NCI-H2227 treated with DMSO at 0.1 percent for 48 hours (cell line): ENCODE data around the gene MARF1.
"Not testable (repeated sequence)": the region's sequence is repeated elsewhere in the genome, so short reads cannot be mapped to it uniquely, and the experiment has no call there.

Experiments used
- DNase-seq: peaks from one replicate; lab custom pipeline; 2025; lab: John Stamatoyannopoulos, UW

Gene MARF1, protein sequence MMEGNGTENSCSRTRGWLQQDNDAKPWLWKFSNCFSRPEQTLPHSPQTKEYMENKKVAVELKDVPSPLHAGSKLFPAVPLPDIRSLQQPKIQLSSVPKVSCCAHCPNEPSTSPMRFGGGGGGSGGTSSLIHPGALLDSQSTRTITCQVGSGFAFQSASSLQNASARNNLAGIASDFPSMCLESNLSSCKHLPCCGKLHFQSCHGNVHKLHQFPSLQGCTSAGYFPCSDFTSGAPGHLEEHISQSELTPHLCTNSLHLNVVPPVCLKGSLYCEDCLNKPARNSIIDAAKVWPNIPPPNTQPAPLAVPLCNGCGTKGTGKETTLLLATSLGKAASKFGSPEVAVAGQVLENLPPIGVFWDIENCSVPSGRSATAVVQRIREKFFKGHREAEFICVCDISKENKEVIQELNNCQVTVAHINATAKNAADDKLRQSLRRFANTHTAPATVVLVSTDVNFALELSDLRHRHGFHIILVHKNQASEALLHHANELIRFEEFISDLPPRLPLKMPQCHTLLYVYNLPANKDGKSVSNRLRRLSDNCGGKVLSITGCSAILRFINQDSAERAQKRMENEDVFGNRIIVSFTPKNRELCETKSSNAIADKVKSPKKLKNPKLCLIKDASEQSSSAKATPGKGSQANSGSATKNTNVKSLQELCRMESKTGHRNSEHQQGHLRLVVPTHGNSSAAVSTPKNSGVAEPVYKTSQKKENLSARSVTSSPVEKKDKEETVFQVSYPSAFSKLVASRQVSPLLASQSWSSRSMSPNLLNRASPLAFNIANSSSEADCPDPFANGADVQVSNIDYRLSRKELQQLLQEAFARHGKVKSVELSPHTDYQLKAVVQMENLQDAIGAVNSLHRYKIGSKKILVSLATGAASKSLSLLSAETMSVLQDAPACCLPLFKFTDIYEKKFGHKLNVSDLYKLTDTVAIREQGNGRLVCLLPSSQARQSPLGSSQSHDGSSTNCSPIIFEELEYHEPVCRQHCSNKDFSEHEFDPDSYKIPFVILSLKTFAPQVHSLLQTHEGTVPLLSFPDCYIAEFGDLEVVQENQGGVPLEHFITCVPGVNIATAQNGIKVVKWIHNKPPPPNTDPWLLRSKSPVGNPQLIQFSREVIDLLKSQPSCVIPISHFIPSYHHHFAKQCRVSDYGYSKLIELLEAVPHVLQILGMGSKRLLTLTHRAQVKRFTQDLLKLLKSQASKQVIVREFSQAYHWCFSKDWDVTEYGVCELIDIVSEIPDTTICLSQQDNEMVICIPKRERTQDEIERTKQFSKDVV (N-terminal part only)

DNA sequence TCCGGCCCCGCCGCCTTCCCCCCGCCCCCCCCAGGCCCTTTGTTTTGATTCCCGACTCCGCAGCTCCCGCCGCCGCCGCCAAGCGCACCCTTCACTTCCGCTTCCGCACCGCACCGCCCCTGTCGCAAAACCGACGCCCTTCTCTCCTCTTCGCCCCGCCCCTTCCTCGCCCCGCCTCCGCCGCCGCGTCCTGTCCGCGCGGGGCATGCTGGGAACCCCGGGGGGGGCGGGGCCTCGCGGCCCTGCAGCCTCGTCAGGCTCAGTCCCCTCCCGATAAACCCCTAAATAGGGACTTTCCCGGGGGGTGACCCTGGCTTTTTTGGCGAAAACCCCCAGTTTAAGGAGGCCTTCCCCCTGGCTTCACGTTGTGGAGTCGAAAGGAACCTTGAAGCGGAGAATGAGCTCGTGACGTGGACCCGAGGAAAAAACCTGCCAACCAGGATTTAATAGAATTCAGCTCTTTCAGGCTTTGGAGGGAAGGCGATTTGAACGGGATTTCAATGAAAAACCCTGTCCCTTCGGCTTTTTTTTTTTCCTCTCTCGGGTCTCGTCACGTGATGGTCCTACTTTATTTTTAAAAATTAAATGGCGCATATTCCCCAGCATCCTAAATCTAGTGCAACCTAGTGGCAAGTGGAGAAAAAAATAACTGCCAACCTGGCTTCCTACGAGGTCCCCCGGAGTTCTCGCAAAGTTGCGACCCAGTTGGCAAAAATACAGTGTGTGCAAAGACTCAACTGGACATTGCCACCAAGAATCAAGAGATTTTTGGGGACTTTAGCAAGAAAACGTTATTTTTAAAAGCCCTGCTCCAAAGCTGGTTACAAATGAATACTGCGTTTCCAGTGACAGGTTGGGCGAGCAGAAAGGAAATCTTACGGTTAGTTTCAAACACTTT is at the start of gene MARF1:
Gene MARF1, minus strand, starts transcription at position 107 of the 898 bp plus-strand sequence. CDS start 3,921 bp downstream, outside the sequence.
- peak; percentile 95 for DNase-seq

DNA sequence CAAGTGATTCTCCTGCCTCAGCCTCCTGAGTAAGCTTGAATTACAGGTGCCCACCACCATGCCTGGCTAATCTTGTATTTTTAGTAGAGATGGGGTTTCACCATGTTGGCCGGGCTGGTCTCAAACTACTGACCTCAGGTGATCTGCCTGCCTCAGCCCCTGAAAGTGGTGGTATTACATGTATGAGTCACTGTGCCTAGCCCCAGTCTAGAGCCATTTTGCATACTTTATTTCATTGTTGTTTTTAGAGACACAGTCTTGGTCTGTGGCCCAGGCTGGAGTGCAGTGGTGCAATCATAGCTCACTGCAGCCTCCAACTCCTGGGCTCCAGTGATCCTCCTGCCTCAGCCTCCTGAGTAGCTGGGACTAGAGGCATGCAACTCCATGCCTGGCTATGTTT is 49.6 kb upstream of the MARF1 start:
- not testable (repeated sequence) for DNase-seq

DNA sequence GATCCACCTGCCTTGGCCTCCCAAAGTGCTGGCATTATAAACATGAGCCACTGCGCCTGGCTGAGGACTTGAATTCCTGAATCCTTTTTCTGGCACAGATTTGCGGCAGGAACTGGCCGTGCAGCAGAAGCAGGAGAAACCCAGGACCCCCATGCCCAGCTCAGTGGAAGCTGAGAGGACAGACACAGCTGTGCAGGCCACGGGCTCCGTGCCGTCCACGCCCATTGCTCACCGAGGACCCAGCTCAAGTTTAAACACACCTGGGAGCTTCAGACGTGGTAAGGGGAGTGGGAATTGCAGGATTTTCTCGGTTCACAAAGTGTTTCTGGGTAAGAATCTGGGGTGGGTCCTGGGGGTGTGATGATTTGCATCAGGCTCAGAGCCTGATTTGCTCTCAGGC is 48.1 kb upstream of the MARF1 start:
- no peak for DNase-seq

DNA sequence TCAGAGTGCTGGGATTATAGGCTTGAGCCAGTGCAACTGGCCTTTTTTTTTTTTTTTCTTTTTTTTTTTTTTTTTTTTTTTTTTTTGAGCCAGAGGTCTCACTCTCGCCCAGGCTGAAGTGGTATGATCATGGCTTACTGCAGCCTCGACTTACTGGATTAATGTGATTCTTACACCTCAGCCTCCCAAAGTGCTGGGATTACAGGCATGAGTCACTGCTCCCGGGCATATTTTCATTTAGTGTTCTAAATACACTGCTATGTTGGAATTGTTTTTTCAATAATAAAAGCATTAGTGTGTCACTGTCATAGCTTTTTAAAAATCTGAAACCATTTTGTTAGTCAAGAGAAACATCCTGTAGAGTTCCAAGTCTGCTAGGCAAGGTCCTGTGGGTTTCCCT is 47.3 kb upstream of the MARF1 start:
- DNase-seq: no peak

DNA sequence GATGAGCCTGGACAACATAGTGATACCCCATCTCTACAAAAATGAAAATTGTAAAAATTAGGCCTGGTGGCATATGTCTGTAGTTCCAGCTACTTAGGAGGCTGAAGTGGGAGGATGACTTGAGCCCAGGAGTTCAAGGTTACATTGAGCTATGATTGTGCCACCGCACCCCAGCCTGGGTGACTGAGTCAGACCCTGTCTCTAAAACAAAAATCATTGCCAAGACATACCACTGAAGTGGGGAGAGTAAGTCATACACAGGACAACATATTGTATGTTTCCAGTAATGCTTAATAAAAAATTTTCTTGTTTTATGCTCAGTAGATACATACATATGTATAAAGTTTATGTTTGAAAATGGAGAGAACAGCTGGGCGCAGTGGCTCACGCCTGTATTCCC is 46.3 kb upstream of the MARF1 start:
- DNase-seq: no peak

DNA sequence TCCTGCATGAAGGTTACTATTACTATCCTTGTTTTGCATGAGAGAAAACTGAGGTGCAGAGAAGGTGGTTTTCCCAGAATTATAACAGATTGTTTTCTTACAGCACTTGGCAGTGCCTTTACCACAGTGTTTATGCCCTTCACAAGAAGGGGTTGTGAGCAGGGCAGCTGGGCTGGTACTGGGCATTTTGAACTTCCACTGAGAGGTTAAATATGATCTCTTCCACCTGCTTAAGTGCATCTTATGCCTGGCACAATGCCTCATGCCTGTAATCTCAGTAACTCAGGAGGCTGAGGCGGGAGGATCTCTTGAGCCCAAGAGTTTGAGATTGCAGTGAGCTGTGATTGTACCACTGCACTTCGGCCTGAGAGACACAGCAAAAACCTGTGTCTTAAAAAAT is 43.3 kb upstream of the MARF1 start:
- no peak for DNase-seq

DNA sequence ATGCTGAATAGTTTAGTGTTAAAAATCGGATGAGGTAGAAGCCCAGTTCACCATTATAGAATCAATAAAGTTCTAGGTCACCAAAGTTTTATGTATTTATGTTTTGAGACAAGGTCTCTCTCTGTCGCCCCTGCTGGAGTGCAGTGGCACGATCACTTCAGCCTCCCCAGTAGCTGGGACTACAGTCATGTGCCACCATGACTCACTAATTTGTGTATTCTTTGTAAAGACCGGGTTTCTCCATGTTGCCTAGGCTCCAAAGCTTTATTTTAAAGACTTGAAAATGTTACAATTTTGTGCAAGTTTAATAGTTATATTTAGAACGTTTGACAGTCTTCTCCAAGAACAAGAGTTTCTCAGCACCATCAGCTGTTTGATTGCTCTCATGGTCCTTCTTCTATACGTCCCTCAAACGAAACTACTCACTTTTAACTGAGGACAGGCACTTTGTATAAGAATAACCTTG is 39.2 kb upstream of the MARF1 start:
- no peak for DNase-seq

DNA sequence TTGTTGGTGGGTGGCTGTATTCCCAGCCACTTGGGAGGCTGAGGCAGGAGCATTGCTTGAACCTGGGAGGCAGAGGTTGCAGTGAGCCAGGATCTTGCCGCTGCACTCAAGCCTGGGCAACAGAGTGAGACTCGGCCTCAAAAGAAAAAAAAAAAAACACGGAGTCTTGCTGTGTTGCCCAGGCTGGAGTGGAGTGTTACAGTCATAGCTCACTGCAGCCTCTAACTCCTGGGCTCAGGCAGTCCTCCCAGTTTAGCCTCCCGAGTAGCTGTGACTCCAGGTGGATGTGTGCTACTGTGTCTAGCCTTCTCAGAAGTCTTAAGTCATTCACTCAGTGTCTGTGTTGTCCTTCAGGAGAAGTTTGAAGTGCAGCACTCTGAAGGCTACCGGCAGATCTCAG is 34.5 kb upstream of the MARF1 start:
- DNase-seq: no peak

DNA sequence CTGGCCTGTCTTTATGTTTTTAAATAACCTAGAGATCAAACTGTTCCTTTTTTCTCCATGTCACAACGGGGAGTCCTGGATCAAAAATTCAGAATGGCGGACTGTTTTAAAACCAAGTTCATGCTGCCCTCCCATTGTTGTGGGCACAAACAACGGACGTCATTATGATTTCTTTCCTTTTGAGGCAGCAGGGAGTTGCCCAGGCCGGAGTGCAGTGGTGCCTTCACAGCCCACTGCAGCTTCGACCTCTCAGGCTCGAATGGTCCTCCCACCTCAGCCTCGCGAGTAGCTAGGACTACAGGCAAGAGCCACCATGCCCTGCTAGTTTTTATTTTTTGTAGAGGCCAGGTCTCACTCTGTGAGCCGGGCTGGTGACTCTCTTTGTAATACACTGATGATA is 33.6 kb upstream of the MARF1 start:
- no peak for DNase-seq

DNA sequence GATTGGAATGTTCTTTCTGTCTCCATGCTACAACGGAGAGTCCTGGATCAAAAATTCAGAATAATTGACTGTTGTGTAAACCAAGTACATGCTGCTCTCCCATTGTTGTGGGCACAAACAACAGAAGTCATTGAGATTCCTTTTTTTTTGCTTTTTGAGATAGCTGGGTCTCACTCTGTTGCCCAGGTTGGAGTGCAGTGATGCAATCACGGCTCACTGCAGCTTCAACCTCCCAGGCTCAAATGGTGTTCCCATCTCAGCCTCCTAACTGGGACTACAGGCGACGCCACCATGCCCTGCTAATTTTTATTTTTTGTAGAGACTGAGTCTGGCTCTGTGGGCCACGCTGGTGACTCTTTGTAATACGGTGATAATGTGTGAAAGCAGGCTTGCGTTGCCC is 31.6 kb upstream of the MARF1 start:
- DNase-seq: no peak

DNA sequence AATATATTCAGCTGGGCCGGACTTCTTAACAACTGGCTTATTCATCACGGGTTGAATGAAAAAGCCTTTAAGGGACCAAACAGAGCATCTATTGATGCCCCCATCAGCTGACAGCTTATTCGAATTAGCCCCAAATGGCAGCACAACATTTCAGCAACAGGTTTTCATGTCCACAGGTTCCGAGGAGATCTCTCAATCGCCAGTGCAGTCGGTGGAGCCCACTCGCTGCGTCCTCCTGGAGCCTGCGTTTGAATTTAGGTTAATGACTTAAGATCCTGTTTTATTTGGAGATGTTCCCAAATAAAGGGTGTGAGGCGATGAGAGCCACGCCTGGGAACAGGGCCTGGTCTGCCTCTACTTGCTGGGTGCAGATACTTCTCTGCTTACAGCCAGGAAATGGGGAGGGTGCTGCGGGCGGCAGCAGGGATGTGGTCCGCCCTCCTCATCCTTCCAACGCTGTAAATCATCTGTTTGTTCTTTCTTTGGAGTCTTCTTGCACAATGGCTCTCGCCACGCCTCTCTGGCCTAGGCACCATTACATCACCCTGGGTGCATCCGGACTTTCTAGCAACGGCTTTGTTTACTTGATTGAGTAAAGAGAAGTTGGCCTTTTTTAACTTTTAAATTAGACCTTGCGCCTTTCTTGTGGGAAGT is 29.7 kb upstream of the MARF1 start:
- no peak for DNase-seq

DNA sequence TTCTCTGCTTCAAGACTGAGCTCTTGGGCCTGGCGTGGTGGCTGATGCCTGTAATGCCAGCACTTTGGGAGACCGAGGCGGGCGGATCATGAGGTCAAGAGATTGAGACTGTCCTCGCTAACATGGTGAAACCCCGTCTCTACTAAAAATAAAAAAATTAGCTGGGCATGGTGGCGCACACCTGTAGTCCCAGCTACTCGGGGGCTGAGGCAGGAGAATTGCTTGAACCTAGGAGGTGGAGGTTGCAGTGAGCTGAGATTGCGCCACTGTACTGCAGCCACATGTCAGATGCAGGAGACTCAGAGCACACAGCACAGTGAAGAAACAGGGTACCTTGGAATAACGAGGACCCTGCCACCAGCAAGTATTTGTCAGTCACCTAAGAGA is 29.2 kb upstream of the MARF1 start:
- not testable (repeated sequence) for DNase-seq

DNA sequence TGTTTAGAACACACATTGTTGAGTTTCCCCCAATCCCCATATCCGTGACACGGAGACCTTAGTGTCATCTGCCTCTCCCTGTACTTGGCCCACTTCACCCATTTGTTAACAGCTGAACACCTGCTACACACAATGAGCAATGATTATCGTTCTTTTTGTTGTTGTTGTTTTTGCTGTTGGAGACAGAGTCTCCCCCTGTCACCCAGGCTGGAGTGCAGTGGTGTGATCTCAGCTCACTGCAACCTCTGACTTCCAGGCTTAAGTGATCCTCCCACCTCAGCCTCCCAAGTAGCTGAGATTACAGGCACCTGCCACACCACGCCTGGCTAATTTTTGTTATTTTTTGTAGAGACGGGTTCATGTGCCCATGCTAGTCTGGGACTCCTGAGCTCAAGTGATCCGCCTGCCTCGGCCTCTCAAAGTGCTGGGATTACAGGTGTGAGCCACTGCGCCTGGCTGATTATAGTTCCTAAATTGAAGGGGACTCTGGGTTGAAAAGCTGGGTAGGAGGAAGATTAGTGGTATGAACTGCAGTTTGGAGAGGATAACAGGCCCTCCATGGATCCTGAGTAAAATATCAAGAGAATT is 28.7 kb upstream of the MARF1 start:
- DNase-seq: no peak

DNA sequence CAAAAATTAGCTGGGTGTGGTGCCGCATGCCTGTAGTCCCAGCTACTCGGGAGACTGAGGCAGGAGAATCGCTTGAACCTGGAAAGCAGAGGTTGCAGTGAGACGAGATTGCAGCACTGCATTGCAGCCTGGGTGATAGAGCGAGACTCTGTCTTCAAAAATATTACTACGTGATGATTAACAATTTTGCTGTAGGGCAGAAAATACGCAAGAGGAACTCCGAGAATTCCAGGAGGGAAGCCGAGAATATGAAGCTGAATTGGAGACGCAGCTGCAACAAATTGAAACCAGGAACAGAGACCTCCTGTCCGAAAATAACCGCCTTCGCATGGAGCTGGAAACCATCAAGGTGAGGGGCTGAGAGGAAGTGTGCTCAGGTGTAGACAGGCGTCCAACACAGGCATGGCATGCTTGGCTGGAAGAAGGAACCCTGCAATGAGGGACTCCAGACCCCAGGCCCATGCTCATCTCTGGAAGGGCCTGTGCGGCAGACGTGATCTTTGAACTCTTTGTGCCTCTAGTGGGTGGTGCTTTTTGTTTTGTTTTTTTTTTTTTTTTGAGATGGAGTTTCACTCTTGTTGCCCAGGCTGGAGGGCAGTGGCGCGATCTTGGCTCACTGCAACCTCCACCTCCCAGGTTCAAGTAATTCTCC is 24.3 kb upstream of the MARF1 start:
- DNase-seq: no peak

DNA sequence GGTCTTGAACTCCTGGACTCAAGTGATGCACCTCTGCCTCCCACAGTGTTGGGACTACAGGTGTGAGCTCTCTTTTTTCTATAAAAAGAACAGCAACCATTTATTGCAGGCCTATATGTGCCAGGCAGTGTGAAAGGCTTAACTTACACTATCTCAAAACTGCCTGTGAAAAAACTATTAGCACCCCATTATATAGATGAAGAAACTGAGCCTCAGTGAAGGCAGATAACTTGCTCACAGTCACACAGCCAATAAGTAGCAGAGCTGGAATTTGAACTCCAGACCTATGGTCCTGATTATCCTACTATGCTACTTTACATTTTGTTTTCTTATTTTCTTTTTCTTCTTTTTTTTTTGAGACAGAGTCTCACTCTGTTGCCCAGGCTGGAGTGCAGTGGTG is 22.2 kb upstream of the MARF1 start:
- no peak for DNase-seq

DNA sequence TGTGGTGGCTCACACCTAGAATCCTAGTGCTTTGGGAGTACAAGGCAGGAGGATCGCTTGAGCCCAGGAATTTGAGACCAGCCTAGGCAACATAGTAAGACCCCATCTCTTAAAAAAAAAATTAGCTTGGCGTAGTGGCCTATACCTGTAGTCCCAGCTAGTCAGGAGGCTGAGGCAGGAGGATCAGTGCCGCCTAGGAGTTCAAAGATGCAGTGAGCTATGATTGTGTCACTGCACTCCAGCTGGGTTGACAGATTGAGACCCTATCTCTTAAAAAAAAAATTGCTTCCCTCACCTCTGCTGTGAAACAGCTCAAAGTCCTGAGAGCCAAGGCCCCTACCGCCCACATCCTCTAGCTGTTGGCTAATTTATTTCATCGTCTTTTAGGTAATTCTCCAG is 17.2 kb upstream of the MARF1 start:
- DNase-seq: no peak

DNA sequence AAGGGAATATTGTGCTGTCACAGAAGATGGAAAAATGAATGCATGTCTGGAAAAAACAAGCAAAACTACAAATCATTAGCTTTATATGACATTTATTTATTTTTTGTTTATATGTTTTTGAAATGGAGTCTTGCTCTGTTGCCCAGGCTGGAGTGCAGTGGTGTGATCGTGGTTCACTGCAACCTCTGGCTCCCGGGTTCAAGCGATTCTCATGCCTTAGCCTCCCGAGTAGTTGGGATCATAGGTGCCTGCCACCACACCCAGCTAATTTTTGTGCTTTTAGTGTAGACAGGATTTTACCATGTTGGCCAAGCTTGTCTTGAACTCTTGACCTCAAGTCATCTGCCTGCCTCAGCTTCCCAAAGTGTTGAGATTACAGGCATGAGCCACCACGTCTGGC is 15.6 kb upstream of the MARF1 start:
- no peak for DNase-seq

DNA sequence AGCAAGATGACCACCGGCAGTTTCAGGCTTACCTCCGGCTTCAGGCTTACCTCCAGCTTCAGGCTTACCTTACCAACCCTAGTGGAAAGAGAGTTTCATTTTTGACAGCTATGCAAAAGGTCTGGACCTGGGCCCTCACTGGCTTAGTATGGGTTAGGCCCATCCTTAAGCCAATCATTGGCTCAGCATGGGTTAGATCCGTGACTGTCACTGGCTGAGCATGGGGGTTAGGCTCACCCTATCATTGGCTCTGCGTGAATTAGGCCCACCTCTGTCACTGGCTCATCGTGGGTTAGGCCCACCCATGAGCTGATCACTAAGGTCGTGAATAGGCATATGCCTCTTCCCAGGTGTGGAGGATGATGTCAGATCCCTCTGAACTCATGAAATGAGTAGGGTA is 15.2 kb upstream of the MARF1 start:
- DNase-seq: no peak

DNA sequence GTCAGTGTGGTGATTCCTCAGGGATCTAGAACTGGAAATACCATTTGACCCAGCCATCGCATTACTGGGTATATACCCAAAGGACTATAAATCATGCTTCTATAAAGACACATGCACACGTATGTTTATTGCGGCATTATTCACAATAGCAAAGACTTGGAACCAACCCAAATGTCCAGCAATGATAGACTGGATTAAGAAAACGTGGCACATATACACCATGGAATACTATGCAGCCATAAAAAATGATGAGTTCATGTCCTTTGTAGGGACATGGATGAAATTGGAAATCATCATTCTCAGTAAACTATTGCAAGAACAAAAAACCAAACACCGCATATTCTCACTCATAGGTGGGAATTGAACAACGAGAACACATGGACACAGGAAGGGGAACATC is 12.6 kb upstream of the MARF1 start:
- not testable (repeated sequence) for DNase-seq

DNA sequence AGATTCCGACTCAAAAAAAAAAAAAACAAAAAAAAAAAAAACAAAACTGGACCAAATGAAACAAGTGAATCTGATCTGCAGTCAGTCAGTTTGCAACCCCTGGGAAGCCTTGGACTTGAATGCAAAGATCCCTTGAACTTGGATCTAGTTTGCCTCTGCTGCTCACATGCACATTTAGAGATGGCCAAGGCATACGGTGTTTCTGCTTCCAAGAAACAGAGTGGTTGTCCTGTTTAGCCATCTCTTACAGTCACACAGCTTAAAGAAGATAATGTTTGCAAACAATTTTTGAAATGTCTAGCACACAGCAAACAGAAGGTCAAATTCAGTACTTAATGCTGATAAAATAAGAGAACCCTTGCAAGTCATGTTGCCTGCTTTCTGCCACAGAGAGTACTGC is 11.6 kb upstream of the MARF1 start:
- DNase-seq: no peak
